Right lung (tissue), 5 donors: ENCODE measurements around the gene DPH6. TPM values are rescaled to one million over a fixed set of nuclear protein-coding genes. Genes with fewer than 3 reads are reported as not detected.
"Not testable (repeated sequence)": the region's sequence is repeated elsewhere in the genome, so short reads cannot be mapped to it uniquely, and the experiment has no call there.

Experiments
- DNase-seq, 2 donors: peaks; one replicate each; pipeline ENCODE4 v3.0.0-alpha.2; 2013
- polyA plus RNA-seq, 5 donors: library from polyadenylated mRNA; unstranded; fragments of 120-200 nt; gene quantifications; one replicate each; pipeline versions ENCODE4 v1.2.1 to v1.2.3, GENCODE V29; 2013; ENCODE audit warnings: inconsistent platforms in 1 of 5, low replicate concordance in 1 of 5; ENCODE audit not compliant: insufficient read length in 5 of 5, insufficient read depth in 1 of 5

DPH6 gene
- polyA plus RNA-seq, 5 donors = 10.1 to 16.7 (median 14.6) TPM

GRCh38 chr15:35439291-35439690, 106.7 kb downstream of the DPH6 start:
- DNase-seq = no peak

GRCh38 chr15:35437157-35437556, 108.8 kb downstream of the DPH6 start:
- DNase-seq = no peak

GRCh38 chr15:35436422-35436821, 109.5 kb downstream of the DPH6 start:
- DNase-seq = no peak

- no peak for DNase-seq
These were observed 114.7 kb downstream of the DPH6 start for GRCh38 chr15:35431281-35431680.

- DNase-seq = no peak
These were observed 115.7 kb downstream of the DPH6 start for GRCh38 chr15:35430301-35430700.

- DNase-seq = no peak
These were observed 118.5 kb downstream of the DPH6 start for GRCh38 chr15:35427496-35427895.

GRCh38 chr15:35427091-35427490, 118.9 kb downstream of the DPH6 start:
- DNase-seq = no peak

- no peak for DNase-seq
These were observed 135.2 kb downstream of the DPH6 start for GRCh38 chr15:35410775-35411174.

- no peak for DNase-seq
These were observed 146.1 kb downstream of the DPH6 start for GRCh38 chr15:35399901-35400300.

GRCh38 chr15:35397027-35397426, 148.9 kb downstream of the DPH6 start:
- no peak for DNase-seq

- no peak for DNase-seq
These were observed 151.5 kb downstream of the DPH6 start for GRCh38 chr15:35394416-35394815.

- DNase-seq = no peak
These were observed 152.6 kb downstream of the DPH6 start for GRCh38 chr15:35393398-35393797.

- DNase-seq = not testable (repeated sequence)
These were observed 154.5 kb downstream of the DPH6 start for GRCh38 chr15:35391408-35391984.

- DNase-seq = no peak
These were observed 162.5 kb downstream of the DPH6 start for GRCh38 chr15:35383506-35383905.

- no peak for DNase-seq
These were observed 164.6 kb downstream of the DPH6 start for GRCh38 chr15:35381328-35381727.

GRCh38 chr15:35379972-35380371, 166.0 kb downstream of the DPH6 start:
- no peak for DNase-seq

GRCh38 chr15:35378454-35378853, 167.5 kb downstream of the DPH6 start:
- not testable (repeated sequence) for DNase-seq

GRCh38 chr15:35376707-35377106, 169.3 kb downstream of the DPH6 start:
- no peak for DNase-seq

GRCh38 chr15:35374661-35375060, 171.3 kb downstream of the DPH6 start:
- DNase-seq = no peak

GRCh38 chr15:35362195-35362829, 183.7 kb downstream of the DPH6 start:
- no peak for DNase-seq

GRCh38 chr15:35358824-35359223, 187.1 kb downstream of the DPH6 start:
- no peak for DNase-seq

- no peak for DNase-seq
These were observed 194.9 kb downstream of the DPH6 start for GRCh38 chr15:35351059-35351458.

- no peak for DNase-seq
These were observed 196.0 kb downstream of the DPH6 start for GRCh38 chr15:35349916-35350315.

GRCh38 chr15:35330916-35331315, 215.0 kb downstream of the DPH6 start:
- no peak for DNase-seq
